ENCODE data around the gene CLCN7.

DNA sequence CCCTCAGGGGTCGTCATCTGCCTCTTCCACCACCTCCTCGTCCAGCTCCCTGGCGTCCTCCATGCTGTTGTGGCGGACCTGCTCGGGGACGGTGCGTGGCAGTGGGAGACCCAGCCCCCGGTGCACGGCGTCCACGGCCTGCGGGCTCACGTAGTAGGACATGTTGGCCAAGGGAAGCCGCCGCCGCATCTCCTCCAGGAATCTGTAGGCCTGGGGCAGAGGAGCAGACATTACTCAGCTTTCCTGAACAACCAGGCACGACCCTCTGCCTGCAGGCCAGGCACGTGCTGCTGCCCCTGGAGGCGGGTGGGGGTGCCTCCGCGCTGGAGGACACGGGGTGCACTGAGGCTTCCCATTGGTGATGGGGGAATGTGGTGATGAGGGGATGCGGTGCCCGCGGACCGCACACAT lies 36.1 kb upstream of the CLCN7 start:
- TF ChIP-seq, protein P1, sequence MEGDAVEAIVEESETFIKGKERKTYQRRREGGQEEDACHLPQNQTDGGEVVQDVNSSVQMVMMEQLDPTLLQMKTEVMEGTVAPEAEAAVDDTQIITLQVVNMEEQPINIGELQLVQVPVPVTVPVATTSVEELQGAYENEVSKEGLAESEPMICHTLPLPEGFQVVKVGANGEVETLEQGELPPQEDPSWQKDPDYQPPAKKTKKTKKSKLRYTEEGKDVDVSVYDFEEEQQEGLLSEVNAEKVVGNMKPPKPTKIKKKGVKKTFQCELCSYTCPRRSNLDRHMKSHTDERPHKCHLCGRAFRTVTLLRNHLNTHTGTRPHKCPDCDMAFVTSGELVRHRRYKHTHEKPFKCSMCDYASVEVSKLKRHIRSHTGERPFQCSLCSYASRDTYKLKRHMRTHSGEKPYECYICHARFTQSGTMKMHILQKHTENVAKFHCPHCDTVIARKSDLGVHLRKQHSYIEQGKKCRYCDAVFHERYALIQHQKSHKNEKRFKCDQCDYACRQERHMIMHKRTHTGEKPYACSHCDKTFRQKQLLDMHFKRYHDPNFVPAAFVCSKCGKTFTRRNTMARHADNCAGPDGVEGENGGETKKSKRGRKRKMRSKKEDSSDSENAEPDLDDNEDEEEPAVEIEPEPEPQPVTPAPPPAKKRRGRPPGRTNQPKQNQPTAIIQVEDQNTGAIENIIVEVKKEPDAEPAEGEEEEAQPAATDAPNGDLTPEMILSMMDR (conservative IDR thresholded peaks at IDR 0.05; ENCODE audit: low read depth in 2 of 2), result peak in 1 of 2 experiments; percentile 24; a peak in 2 of 4 replicates
- TF ChIP-seq EZH2 (IDR thresholded peaks at IDR 0.05; ENCODE audit: low read depth, unreplicated experiment) (no peak), EZH2phosphoT487 (IDR thresholded peaks at IDR 0.05; ENCODE audit: unreplicated experiment) (no peak), POLR2AphosphoS5 (IDR thresholded peaks at IDR 0.05; ENCODE audit: low read depth) (no peak; the same call in 1 of the 2 replicates), CREB1 (CRISPR knock-in tag; IDR thresholded peaks at IDR 0.05; ENCODE audit: low read depth) (no peak), NANOG (IDR thresholded peaks at IDR 0.05; ENCODE audit: borderline replicate concordance) (no peak)
- TF ChIP-seq, protein P2, sequence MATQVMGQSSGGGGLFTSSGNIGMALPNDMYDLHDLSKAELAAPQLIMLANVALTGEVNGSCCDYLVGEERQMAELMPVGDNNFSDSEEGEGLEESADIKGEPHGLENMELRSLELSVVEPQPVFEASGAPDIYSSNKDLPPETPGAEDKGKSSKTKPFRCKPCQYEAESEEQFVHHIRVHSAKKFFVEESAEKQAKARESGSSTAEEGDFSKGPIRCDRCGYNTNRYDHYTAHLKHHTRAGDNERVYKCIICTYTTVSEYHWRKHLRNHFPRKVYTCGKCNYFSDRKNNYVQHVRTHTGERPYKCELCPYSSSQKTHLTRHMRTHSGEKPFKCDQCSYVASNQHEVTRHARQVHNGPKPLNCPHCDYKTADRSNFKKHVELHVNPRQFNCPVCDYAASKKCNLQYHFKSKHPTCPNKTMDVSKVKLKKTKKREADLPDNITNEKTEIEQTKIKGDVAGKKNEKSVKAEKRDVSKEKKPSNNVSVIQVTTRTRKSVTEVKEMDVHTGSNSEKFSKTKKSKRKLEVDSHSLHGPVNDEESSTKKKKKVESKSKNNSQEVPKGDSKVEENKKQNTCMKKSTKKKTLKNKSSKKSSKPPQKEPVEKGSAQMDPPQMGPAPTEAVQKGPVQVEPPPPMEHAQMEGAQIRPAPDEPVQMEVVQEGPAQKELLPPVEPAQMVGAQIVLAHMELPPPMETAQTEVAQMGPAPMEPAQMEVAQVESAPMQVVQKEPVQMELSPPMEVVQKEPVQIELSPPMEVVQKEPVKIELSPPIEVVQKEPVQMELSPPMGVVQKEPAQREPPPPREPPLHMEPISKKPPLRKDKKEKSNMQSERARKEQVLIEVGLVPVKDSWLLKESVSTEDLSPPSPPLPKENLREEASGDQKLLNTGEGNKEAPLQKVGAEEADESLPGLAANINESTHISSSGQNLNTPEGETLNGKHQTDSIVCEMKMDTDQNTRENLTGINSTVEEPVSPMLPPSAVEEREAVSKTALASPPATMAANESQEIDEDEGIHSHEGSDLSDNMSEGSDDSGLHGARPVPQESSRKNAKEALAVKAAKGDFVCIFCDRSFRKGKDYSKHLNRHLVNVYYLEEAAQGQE (IDR thresholded peaks at IDR 0.05; ENCODE audit: unreplicated experiment), result no peak
- TF ChIP-seq, protein P3, sequence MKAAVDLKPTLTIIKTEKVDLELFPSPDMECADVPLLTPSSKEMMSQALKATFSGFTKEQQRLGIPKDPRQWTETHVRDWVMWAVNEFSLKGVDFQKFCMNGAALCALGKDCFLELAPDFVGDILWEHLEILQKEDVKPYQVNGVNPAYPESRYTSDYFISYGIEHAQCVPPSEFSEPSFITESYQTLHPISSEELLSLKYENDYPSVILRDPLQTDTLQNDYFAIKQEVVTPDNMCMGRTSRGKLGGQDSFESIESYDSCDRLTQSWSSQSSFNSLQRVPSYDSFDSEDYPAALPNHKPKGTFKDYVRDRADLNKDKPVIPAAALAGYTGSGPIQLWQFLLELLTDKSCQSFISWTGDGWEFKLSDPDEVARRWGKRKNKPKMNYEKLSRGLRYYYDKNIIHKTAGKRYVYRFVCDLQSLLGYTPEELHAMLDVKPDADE (IDR thresholded peaks at IDR 0.05), result no peak
- TF ChIP-seq, protein P4, sequence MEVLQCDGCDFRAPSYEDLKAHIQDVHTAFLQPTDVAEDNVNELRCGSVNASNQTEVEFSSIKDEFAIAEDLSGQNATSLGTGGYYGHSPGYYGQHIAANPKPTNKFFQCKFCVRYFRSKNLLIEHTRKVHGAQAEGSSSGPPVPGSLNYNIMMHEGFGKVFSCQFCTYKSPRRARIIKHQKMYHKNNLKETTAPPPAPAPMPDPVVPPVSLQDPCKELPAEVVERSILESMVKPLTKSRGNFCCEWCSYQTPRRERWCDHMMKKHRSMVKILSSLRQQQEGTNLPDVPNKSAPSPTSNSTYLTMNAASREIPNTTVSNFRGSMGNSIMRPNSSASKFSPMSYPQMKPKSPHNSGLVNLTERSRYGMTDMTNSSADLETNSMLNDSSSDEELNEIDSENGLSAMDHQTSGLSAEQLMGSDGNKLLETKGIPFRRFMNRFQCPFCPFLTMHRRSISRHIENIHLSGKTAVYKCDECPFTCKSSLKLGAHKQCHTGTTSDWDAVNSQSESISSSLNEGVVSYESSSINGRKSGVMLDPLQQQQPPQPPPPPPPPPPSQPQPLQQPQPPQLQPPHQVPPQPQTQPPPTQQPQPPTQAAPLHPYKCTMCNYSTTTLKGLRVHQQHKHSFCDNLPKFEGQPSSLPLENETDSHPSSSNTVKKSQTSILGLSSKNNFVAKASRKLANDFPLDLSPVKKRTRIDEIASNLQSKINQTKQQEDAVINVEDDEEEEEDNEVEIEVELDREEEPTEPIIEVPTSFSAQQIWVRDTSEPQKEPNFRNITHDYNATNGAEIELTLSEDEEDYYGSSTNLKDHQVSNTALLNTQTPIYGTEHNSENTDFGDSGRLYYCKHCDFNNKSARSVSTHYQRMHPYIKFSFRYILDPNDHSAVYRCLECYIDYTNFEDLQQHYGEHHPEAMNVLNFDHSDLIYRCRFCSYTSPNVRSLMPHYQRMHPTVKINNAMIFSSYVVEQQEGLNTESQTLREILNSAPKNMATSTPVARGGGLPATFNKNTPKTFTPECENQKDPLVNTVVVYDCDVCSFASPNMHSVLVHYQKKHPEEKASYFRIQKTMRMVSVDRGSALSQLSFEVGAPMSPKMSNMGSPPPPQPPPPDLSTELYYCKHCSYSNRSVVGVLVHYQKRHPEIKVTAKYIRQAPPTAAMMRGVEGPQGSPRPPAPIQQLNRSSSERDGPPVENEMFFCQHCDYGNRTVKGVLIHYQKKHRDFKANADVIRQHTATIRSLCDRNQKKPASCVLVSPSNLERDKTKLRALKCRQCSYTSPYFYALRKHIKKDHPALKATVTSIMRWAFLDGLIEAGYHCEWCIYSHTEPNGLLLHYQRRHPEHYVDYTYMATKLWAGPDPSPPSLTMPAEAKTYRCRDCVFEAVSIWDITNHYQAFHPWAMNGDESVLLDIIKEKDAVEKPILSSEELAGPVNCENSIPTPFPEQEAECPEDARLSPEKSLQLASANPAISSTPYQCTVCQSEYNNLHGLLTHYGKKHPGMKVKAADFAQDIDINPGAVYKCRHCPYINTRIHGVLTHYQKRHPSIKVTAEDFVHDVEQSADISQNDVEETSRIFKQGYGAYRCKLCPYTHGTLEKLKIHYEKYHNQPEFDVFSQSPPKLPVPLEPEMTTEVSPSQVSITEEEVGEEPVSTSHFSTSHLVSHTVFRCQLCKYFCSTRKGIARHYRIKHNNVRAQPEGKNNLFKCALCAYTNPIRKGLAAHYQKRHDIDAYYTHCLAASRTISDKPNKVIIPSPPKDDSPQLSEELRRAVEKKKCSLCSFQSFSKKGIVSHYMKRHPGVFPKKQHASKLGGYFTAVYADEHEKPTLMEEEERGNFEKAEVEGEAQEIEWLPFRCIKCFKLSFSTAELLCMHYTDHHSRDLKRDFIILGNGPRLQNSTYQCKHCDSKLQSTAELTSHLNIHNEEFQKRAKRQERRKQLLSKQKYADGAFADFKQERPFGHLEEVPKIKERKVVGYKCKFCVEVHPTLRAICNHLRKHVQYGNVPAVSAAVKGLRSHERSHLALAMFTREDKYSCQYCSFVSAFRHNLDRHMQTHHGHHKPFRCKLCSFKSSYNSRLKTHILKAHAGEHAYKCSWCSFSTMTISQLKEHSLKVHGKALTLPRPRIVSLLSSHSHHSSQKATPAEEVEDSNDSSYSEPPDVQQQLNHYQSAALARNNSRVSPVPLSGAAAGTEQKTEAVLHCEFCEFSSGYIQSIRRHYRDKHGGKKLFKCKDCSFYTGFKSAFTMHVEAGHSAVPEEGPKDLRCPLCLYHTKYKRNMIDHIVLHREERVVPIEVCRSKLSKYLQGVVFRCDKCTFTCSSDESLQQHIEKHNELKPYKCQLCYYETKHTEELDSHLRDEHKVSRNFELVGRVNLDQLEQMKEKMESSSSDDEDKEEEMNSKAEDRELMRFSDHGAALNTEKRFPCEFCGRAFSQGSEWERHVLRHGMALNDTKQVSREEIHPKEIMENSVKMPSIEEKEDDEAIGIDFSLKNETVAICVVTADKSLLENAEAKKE (CRISPR knock-in tag; IDR thresholded peaks at IDR 0.05), result no peak

Measured in GM23338 (cell line).